Stimulated activated CD4-positive, alpha-beta T cell treated with anti-CD3 and anti-CD28 coated beads, TNF-alpha, amount 100 ng/mL, for 4 hours (primary cell): Measurements from ENCODE around the gene DERA.
"Not testable (repeated sequence)": the region's sequence is repeated elsewhere in the genome, so short reads cannot be mapped to it uniquely, and the experiment has no call there.

Experiments used
- DNase-seq, 3 experiments: peaks; one replicate each; pipeline ENCODE4 v3.0.0-alpha.2; 2020; ENCODE audit warnings: low read depth in 3 of 3

Gene DERA

DNA sequence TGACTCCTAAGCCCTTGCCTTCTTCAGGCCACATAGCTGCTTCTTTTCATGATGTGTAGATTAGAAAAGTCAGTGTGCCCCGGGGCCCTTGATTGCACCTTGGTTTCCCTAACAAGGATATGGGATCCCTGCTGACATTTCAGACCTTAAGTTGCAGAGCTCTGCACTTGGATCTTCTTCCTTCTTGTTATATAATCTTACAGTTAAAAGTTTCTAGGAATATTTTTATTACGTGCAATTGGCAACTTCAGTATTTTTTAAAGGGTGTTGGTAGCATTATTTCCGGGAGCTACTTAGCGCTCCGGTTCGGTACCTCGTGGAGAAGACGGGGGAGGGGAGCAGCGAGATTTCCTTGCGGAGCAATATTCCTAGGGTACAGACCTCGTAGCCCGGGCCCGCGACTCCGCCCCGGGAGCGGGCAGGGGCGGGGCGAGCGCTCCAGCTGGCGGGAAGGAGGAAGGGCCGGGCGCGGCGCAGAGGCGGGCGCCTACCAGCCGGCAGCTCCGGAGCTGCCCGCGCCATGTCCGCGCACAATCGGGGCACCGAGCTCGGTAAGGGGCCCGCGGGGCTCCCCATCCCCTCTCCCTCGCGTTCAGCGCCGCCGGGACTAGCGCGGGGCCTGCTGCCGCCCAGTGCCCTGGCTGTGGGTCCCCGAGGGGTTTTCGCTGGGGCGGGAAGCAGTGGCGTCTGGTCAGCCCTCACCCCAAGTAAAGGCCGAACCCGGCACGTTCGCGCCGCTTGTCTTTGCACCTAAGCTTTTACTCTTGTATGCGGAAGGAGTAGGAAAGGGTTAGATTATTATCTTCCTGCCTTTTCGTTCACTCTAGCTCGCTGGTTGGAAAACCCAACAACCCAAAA is at the start of gene DERA:
TSS of gene DERA (plus strand) at position 469 of the 858 bp plus-strand sequence. CDS start at position 521, 52 bp downstream.
- DNase-seq: peak; percentile 21 to 39 (median 22)

DNA sequence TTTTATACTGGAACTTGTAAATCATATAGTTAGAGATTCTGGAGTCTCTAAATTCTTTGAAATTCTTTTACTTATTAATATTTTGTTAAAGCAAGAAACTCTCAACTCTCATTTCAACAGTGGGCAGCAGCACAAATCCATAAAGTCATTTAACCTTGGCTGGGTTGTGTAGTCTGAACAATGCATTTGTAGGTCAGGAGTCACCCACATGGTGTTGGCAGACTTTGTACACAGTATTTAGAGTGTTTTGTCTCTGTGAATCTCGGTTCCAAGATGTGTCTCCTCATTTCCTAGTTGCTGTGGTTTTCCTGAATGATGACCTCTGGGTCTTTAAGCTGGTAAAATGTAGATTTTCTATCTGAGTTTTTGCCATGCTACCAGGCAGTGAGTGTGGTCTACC is 49.7 kb upstream of the DERA start:
- DNase-seq: no peak

DNA sequence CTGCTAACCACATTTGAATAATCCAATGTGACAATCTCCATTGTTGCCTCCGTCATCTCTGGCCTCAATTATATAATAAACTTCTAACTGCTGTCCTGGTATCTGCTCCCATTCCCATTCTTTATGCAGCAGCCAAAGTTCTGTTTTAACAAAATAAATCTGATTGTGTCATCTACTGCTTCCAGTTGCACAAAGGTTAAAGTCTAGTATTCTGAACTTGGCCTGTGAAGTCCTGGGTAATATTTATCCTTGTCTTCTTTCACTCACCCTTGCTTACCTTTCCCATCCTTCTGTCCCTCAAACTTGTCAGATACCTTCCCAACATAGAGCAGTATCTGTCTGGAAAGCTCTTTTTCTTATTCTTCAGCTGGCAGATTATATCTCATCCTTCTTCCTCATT is 48.3 kb upstream of the DERA start:
- DNase-seq: no peak

DNA sequence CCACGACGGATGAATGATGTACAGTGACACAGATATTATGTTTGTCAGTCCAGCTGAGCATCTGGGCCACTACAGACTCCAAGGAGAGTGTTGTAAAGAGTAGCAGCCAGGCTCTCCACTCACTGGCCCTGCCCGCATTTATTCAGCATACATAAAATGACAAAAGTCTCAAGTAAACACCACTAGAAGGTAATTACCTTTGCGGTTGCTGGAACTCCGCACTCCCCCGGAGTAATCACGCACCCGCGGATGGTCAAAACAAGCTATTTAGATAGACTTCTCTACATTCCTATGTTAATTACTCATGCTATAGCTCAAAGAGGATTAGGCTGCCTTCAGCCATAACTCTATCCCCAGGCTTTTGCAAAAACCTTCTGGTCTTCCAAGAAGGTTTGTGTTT is 47.8 kb upstream of the DERA start:
- DNase-seq: no peak

DNA sequence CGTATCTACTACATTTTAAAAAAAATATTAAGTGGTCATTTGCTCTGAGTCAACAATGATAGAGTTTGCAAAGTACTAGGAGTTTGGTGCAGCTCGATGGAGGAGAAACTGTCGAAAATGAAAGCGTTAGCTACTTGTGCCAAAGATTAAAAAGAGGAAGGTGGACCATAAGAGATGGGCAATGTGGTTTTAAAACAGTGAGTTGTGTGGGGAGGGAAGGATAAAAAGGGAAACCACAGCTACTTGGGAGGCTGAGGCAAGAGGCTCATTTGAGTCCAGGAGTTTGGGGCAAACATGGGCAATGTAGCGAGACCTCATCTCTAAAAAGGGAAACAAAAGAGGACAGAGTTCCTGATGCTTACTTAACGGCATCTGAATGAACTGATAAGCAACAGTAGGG is 47.1 kb upstream of the DERA start:
- DNase-seq: no peak

DNA sequence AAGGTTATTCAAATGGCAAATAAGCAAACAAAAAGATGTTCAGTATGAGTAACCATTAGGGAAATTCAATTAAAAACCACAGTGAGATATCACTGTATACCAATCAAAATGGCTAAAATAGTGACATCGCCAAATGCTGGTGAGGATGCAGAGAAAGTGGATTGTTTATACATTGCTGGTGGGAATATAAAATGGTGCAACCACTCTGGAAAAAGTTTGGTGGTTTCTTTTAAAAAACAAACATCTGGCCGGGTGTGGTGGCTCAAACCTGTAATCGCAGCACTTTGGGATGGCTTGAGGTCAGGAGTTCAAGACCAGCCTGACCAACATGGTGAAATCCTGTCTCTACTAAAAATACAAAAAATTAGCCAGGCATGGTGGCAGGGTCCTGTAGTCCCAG is 42.9 kb upstream of the DERA start:
- DNase-seq: no peak

DNA sequence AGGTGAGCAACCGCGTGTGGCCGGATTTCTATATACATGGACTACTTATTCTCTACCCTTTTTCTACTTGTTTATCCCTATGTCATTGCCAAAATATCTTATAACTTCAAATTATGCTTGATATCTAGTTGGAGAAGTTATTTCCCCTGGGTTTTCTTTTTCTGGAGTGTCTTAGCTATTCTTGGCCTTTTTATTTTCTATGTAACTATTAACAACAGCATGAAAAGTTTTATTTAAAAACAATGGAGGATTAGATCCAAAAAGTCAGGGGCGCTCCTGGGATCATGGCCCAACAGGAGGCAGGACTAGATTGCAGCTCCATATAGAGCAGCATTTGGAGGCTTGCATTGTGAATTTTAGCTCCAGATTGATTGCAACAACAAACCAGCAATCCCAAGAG is 37.6 kb upstream of the DERA start:
- DNase-seq: no peak

DNA sequence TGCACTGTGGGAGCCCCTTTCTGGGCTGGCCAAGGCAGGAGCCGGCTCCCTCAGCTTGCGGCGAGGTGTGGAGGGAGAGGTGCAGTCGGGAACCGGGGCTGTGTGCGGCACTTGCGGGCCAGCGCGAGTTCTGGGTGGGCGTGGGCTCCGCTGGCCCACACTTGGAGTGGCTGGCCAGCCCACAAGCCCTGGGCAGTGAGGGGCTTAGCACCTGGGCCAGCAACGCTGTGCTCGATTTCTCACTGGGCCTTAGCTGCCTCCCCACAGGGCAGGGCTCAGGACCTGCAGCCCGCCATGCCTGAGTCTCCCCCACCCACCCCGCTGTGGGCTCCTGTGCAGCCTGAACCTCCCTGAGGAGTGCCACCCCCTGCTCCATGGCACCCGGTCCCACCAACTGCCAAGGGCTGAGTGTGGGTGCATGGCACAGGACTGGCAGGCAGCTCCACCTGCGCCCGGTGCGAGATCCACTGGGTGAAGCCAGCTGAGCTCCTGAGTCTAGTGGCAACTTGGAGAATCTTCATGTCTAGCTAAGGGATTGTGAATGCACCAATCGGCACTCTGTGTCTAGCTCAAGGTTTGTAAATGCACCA is 36.5 kb upstream of the DERA start:
- not testable (repeated sequence) for DNase-seq

DNA sequence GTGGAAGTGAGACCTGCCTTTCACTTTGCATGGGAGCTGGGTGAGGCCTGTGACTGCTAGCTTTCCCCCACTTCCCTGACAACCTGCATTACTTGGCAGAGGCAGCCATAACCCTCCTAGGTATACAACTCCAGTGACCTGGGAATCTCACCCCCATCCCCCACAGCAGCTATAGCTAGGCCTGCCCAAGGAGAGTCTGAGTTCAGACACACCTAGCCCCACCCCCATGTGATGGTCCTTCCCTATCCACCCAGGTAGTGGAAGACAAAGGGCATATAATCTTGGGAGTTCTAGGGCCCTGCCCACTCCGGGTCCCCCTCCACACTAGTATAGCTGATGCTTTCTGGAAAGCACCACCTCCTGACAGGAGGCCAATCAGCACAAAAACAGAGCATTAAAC is 35.3 kb upstream of the DERA start:
- DNase-seq: no peak

DNA sequence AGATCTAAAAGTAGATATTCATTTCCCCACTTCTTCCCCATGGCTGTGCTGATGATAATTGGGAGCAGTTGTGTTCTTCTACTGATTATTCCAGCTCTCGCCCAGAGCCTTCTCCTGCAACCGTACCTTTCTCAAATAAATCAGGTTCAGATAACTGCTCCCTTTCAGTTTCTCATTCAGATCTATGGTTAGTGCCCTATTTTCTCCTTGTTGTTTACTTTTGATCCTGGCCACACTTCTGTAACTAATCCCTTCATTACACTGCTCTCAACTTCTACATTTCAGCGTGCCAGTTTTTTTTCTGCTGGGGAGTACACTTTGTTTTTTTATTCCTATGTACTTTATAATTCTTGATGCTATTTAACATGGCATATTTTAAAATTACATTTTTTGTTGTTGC is 31.7 kb upstream of the DERA start:
- no peak for DNase-seq

DNA sequence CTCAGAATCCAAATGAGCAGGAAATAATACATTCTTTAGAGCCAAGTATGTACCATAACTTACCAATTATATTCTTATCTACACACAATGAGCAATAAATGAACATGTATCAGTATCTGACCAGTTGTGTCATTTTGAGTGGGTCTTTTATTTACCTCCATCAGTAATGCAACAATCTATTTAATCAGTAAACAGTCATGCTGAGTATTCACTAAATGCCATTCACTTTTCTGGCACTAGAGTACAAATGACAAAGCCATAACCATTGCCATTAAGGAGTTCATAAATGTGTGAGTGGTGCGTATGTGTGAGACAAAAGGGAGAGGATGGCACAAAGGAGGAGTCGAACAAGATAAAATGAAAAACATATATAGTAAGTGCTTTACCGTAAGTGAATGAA is 30.4 kb upstream of the DERA start:
- no peak for DNase-seq

DNA sequence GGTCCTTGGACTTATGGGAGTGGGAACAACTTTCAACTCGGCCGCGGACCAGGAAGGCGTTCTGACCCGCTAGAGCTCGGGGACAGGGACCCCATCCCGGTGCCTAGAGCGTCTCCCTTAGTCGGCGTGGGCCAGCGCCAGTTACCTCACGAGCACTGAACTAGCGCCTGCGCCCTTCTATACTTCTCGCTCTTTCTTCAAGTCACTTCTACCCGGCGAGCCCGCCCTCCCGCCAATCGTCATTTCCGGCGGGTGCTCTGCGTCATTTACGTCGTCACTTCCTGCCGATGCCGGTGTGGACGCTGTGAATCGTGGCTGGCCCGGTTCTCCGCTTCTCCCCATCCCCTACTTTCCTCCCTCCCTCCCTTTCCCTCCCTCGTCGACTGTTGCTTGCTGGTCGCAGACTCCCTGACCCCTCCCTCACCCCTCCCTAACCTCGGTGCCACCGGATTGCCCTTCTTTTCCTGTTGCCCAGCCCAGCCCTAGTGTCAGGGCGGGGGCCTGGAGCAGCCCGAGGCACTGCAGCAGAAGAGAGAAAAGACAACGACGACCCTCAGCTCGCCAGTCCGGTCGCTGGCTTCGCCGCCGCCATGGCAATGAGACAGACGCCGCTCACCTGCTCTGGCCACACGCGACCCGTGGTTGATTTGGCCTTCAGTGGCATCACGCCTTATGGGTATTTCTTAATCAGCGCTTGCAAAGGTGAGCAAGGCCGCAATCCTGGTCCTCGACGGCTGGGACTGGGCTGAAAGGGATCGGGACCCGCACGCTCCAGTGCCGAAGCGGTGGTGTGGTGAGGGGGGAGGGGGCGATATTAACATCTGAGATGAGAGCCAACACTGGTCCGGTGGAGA is 28.8 kb upstream of the DERA start, which contains the start of gene STRAP:
TSS of gene STRAP (plus strand) at position 270 of the 854 bp plus-strand sequence. CDS start at position 591, 321 bp downstream.
- peak; percentile 83 to 92 (median 92) for DNase-seq

DNA sequence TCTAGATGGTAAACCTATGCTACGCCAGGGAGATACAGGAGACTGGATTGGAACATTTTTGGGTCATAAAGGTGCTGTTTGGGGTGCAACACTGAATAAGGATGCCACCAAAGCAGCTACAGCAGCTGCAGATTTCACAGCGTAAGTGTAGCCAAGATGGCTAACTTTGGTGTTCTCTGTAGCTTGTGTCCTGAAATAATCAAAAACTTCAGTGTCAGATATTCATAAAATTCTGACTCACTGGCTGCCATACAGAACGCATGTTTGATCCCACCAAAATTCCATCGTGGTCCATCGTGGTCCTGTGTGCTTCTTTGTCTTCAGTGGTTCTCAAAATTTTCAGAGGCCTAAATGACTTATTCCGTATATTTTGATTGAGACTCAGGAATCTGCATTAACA is 27.6 kb upstream of the DERA start:
- DNase-seq: no peak

DNA sequence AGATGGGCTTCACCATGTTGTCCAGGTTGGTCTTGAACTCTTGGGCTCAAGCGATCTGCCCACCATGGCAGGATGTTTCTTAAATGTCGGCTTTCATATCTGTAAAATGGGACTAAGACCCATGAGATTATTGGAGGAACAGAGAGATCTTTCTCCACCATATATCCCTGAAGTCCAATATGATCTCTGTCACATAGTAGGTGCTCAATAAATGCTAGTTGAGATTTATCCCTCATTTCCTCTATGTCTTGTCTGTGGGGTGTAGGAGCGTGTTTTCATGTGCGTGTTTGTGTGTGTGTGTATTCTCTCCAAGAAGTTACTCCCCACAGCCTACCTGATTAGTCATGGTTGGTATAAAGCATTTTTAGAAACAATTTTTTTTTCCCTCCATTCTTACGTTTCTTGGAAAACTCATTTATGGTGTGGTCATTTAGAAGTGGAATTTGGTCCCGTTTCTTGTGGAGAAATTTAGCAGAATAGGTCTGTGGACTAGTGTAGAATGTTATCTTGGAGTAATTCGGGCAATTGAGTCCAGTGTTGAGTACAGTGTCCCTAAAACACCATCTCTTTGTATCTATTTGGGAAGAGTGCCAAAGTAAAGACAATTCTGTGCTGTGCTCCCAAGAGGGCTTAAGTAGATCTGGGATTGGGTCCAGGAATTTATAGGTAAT is 24.6 kb upstream of the DERA start:
- DNase-seq: no peak

DNA sequence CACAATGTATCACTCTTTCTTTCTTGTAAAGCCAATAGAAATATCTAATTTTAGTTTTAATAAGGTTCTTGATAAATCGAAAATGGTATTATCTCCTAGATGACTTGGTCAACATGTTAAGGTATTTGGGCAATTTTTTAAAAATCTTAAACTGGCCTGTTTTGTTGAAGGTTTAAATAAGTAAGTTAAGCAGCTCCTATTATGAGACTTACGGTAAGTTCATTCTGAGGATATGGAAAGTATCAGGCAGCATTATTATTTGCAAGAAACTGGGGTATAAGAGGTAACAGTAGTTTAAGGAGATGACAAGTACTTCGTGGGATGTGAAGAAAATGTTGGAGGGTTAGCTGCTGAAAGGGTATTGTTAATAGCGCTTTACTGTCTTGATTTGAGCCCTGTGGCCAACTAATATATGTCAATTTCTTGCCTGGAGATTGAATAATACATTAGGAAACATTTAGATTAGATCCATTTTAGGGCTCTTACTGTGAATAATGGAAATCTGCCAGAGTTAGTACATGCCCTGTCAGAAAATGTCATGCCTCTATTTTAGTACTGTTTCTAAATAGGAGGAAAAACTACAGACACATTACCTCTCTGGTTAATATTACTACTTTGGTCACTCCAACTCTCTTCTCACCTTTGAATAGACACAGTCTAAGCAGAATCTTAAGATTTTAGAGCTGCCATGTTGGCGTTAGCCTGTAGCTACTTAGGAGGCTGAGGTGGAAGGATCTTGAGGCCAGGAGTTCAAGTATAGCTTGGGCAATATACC is 23.9 kb upstream of the DERA start:
- DNase-seq: no peak

DNA sequence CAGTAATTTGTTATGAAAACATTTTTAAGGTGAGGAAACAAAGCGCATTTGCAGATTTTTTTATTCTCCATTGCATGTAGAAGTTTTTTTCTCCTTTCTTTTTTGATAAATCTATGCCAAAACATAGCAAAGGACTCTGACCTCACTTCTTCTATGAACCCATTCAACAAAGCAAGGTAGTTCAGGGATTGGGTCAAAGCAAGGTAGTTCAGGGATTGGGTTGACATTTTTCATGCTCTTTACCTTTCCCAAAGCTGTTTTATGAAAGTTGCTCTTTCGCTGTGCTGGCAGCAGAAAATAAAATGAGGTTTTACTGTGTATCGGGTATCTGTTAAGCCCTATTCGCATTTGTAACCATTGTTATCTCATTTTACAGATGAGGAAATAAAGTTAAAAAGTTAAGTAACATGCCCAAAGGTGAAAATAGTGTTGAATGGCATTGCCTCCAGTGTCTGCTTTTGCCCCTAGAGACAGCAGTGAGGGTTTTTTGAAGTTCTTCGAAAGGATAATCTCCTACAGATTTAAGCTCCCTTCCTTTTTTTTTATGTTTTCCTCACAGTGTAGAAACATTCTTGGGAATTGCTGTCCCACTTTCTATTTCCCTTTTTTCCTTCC is 18.4 kb upstream of the DERA start:
- no peak for DNase-seq

DNA sequence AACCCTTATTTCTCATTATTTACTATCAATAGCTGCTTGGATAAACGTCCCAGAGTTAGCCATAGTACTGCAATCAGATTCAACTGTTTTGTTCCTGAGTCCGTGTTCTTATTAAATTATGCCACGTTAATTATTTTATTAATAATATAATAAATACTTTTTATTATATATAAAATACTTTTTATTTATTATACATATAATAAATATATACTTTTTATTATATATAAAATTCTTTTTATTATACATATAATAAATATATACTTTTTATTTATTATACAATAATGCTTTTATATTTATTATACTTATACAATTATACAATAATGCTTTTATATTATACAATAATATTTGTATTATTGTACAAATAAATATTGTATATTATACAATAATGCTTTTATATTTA is 17.9 kb upstream of the DERA start:
- no peak for DNase-seq

DNA sequence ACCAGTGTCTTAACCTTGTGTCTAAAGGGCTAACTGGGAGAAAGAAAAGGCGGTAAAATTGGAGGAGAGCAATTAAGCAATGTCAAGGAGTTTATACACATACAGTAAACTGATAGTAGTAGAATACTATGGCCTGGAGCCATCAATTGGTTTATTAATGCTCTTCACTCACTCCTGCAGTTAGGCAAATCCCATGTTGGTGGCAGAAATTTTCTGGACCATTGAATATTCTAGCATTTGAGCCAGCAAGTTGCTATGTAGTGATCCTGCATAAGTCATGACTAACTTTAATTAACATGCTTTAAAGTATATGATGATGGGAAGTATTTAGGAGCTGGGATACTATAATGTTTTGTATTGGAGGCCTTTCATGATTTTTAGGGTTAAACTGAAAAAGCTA is 14.3 kb upstream of the DERA start:
- no peak for DNase-seq

DNA sequence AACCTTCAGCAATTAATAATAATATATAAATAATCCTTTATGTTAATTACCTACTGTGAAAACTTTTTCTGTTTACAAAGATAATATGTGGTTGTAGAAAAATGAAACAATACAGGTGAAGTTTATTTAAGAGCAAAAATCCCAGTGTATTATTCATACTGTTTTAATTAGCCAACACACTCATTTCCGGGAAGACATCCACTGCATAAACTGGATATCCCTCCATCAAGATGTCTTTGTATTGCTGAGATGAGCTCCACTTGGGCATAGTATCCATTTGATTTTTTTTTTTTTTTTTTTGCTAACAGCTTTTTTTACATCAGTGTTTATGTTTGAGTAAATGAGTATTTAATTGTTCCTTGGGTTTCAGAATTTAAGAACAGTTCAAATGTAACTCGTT is 13.7 kb upstream of the DERA start:
- DNase-seq: no peak

DNA sequence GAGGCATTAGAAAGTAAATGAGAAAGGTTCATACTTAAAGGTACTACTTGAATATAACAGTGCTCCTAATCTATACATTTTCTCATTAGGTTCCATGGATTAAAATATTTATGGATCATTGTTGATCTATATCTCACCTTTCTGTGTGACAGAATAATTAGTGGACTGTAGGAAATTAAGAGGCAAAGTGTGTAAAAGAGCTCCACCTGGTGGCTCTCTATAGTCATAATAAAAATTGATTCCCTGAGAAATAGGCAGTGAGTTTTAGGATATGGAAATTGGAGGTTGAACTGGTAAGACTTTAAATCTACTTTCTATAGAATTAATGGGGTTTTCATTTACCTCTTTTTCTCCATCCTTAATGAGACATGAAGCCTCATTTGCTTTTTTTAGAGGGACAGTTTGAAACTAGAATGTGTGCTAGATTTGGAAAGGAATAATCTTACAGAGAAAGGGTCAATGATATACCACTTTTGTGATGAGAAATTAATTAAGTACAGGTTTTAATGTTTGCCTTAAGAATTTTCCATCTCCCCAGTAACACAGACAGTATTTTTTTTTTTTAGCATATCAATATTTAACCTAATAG is 11.8 kb upstream of the DERA start:
- no peak for DNase-seq
